GM23248 (cell line): ENCODE measurements around the gene DIP2C.

Experiments used
- EZH2 ChIP-seq: fragments of 200-600 bp; sonication (generic); IDR thresholded peaks from 2 replicates; pipeline ENCODE4 v1.6.1; 2018; ENCODE audit warnings: antibody characterized with exemption, mild to moderate bottlenecking; ENCODE audit not compliant: insufficient read depth, poor library complexity, severe bottlenecking
- EZH2phosphoT487 ChIP-seq: fragments of 200-600 bp; sonication (generic); IDR thresholded peaks from 2 replicates; pipeline ENCODE4 v1.6.1; 2018; ENCODE audit warnings: antibody characterized with exemption, moderate library complexity, mild to moderate bottlenecking, low read depth; ENCODE audit not compliant: insufficient read depth

DNA sequence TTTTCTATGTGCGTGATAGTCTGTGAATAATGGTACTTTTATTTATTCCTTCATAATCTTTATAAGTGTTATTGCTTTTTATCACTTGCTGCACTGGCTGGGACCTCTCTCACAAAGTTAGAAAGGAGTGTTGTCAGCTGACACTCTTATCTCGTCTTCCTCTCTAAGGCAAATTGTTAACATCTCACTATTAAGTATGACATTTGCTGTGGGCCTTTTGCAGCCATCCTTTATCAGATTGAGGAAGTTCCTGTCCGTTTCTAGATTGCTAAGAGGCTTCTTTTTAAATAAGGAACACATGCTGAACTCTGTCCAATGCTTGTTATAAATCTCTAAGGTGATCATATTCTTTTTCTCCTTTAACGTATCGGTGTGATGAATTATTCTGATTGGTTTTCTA is 27.4 kb upstream of the DIP2C start:
- TF ChIP-seq EZH2phosphoT487 (no peak), EZH2 (no peak)
